Measurements from ENCODE around the gene C10orf71.

- no peak for TF ChIP-seq POLR2A (IDR thresholded peaks at IDR 0.05; ENCODE audit: low read length)
- TF ChIP-seq GATA1 (IDR thresholded peaks at IDR 0.05; ENCODE audit: low read depth, low read length) = no peak
Measured at GRCh38 chr10:49254150-49254549, 44.8 kb upstream of the C10orf71 start.

All from erythroblast (primary cell).